AG09319 (cell line): ENCODE results near the gene USH1C.

ENCODE experiments used
- DNase-seq: peaks from one replicate; pipeline ENCODE4 v3.0.0-alpha.2; 2010; ENCODE audit warnings: low read depth; ENCODE audit errors: extremely low read depth
- TF ChIP-seq, protein P1 (sequence below): IDR thresholded peaks from 2 replicates; pipeline ENCODE4 v1.5.1; 2011; ENCODE audit warnings: low read depth, mild to moderate bottlenecking, inconsistent platforms, low read length, moderate library complexity

Gene USH1C

GRCh38 chr11:17510507-17511206 lies 33.6 kb downstream of the USH1C start:
- TF ChIP-seq, protein P1, sequence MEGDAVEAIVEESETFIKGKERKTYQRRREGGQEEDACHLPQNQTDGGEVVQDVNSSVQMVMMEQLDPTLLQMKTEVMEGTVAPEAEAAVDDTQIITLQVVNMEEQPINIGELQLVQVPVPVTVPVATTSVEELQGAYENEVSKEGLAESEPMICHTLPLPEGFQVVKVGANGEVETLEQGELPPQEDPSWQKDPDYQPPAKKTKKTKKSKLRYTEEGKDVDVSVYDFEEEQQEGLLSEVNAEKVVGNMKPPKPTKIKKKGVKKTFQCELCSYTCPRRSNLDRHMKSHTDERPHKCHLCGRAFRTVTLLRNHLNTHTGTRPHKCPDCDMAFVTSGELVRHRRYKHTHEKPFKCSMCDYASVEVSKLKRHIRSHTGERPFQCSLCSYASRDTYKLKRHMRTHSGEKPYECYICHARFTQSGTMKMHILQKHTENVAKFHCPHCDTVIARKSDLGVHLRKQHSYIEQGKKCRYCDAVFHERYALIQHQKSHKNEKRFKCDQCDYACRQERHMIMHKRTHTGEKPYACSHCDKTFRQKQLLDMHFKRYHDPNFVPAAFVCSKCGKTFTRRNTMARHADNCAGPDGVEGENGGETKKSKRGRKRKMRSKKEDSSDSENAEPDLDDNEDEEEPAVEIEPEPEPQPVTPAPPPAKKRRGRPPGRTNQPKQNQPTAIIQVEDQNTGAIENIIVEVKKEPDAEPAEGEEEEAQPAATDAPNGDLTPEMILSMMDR, result no peak
- no peak for DNase-seq

GRCh38 chr11:17508791-17509190 lies 35.4 kb downstream of the USH1C start:
- DNase-seq, result no peak
- TF ChIP-seq, protein P1, result no peak

GRCh38 chr11:17508306-17508705 lies 35.9 kb downstream of the USH1C start:
- TF ChIP-seq, protein P1, result no peak
- DNase-seq, result no peak

- TF ChIP-seq, protein P1, result no peak
- DNase-seq, result no peak
These were observed 36.4 kb downstream of the USH1C start for GRCh38 chr11:17507773-17508172.

- no peak for DNase-seq
- TF ChIP-seq, protein P1, result no peak
These were observed 37.3 kb downstream of the USH1C start for GRCh38 chr11:17506942-17507341.

DNA sequence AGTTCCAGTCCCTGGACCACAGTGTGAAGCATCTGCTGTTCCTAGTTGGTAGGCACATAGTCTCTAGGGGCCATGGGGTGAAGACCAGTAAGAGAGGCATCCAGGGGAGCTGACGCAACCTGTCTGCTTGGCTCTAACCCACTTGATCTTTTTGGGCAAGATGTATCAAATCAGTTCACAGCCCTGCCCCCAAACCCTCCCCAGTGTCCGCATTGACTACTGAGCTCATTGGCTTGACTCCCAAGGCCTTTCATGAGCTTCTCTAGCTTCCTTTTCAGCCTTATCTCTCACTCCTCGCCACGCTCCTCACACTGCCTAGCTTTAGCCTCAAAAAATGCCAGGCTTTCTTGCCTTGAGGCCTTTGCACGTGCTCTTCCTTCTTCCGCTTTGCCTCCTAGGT lies 37.9 kb downstream of the USH1C start:
- TF ChIP-seq, protein P1, result no peak
- DNase-seq, result no peak

DNA sequence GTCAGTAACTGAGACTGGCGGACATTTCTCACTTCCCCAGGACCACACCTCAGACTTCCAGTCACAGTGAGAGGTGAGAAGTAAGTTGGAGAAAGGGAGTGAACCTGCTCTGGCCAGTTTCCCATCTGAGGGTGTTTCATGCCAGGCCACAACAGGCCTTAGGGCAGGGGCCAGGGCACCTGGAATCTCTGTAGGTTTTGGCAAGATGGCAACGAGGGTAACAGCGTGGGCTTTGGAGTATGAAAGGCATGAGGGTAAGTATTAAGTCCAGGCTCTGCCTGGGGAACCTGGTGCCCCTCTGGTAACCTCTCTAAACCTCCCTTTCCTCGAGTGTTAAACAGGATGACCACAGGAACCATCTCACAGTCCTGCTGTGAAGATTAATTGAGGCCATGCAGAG lies 39.1 kb downstream of the USH1C start:
- DNase-seq, result no peak
- TF ChIP-seq, protein P1, result no peak
